Lung (tissue), 12 donors: ENCODE measurements around the gene C2orf80. TPM values are rescaled to one million over a fixed set of nuclear protein-coding genes. Genes with fewer than 3 reads are reported as not detected.

Experiments
- ATAC-seq: fragments of 200-7000 bp; cut with Tn5 transposase; one replicate; pipeline ENCODE4 v1.9.1; 2020; ENCODE audit warnings: moderate number of reproducible peaks; ENCODE audit not compliant: insufficient read depth, low FRiP score
- DNase-seq, 3 donors: peaks; one replicate each; pipeline ENCODE4 v3.0.0-alpha.2; 2013 to 2017
- H3K27ac ChIP-seq, 2 donors: one replicate each; pipeline ENCODE4 v1.5.1; 2013; ENCODE audit warnings: mild to moderate bottlenecking in 2 of 2, moderate library complexity in 2 of 2, control low read depth in 1 of 2, inconsistent platforms in 1 of 2, low read depth in 1 of 2, low read length in 1 of 2
- H3K27me3 ChIP-seq, 3 donors: one replicate each; pipeline ENCODE4 v1.5.1; 2013; ENCODE audit warnings: low read length in 2 of 3; ENCODE audit not compliant: control insufficient read depth in 3 of 3, insufficient read depth in 3 of 3
- H3K36me3 ChIP-seq, 4 donors: one replicate each; pipeline ENCODE4 v1.5.1; 2013; ENCODE audit warnings: low read length in 4 of 4, mild to moderate bottlenecking in 1 of 4, moderate library complexity in 1 of 4; ENCODE audit not compliant: control insufficient read depth in 4 of 4, insufficient read depth in 4 of 4
- H3K4me1 ChIP-seq, 5 donors: one replicate each; pipeline ENCODE4 v1.5.1; 2013; ENCODE audit warnings: low read length in 5 of 5, mild to moderate bottlenecking in 2 of 5, moderate library complexity in 1 of 5; ENCODE audit not compliant: control insufficient read depth in 5 of 5, insufficient read depth in 5 of 5
- H3K4me3 ChIP-seq: one replicate; pipeline ENCODE4 v1.5.1; 2013; ENCODE audit warnings: mild to moderate bottlenecking, control low read depth, moderate library complexity
- H3K9ac ChIP-seq, 2 donors: one replicate each; pipeline ENCODE4 v1.5.1; 2013; ENCODE audit warnings: low read length in 2 of 2, control low read depth in 1 of 2; ENCODE audit not compliant: insufficient read depth in 1 of 2
- H3K9me3 ChIP-seq, 4 donors: one replicate each; pipeline ENCODE4 v1.5.1; 2013; ENCODE audit warnings: low read length in 3 of 4, mild to moderate bottlenecking in 1 of 4, moderate library complexity in 1 of 4; ENCODE audit not compliant: control insufficient read depth in 4 of 4, insufficient read depth in 3 of 4
- CTCF ChIP-seq: IDR thresholded peaks from 2 replicates; pipeline ENCODE4 v1.5.1; 2012; ENCODE audit warnings: mild to moderate bottlenecking; ENCODE audit errors: control extremely low read depth, extremely low read depth
- WGBS, 2 donors: extraction: QIAGEN DNeasy Blood & Tissue Kit; methylation state at CpG; one replicate each; pipeline ENCODE4 v1.1.7; 2013; 5-methylcytosine and 5-hydroxymethylcytosine counted together
- polyA plus RNA-seq, 2 donors: library from polyadenylated mRNA; stranded (reverse); fragments of 200-250 nt; gene quantifications; one replicate each; pipeline ENCODE4 v1.2.1, GENCODE V29; 2013
- total RNA-seq, 2 donors: library from RNA; depleted of rRNA in 1 of 2; stranded (reverse); fragments of >200 nt in 1 of 2; gene quantifications; one replicate each; pipeline ENCODE4 v1.2.1, GENCODE V29; 2014 to 2021
- donor health status: control.
- donor health status: control.
- donor health status: Bipolar disorder and iron deficiency.
- donor health status: healthy.
- donor health status: DM: yes; HTN: yes; CAD: no.

The C2orf80 gene
- total and polyA plus RNA-seq, 4 donors, result 0.18 to 0.25 TPM; not detected in 2

GRCh38 chr2:208174144-208174543 lies 15.7 kb downstream of the C2orf80 start:
- H3K27me3 ChIP-seq, result no peaks in the 10 kb centered on the region
- TF ChIP-seq CTCF, result no peak
- no peaks in the 10 kb centered on the region for H3K9me3 ChIP-seq
- no peaks in the 10 kb centered on the region for H3K4me1 ChIP-seq
- H3K9ac ChIP-seq, result no peak overlapping the region
- no peak overlapping the region for H3K4me3 ChIP-seq
- H3K36me3 ChIP-seq, result no peaks in the 10 kb centered on the region
- 81 to 93% methylated on average over 9 of the region's 9 CpGs for WGBS, 2 donors
- H3K27ac ChIP-seq, result no peak overlapping the region
- DNase-seq (no peak), ATAC-seq (no peak)

- WGBS, 2 donors, result 17 to 50% methylated on average over 4 of the region's 4 CpGs
- H3K9me3 ChIP-seq, result no peaks in the 10 kb centered on the region
- H3K27me3 ChIP-seq, result no peaks in the 10 kb centered on the region
- H3K9ac ChIP-seq, result no peak overlapping the region
- no peak for TF ChIP-seq CTCF
- H3K27ac ChIP-seq, result peak overlapping the region in 1 of 2 donors; percentile 27
- H3K4me1 ChIP-seq, result no peaks in the 10 kb centered on the region
- DNase-seq, result no peak
- ATAC-seq, result no peak
- H3K4me3 ChIP-seq, result no peak overlapping the region
- H3K36me3 ChIP-seq, result no peaks in the 10 kb centered on the region
Observed at GRCh38 chr2:208172125-208172524, 17.7 kb downstream of the C2orf80 start.

- DNase-seq (no peak), ATAC-seq (no peak)
- WGBS, 2 donors, result 85 to 88% methylated on average over 2 of the region's 2 CpGs
- Histone ChIP-seq H3K4me3 (no peak overlapping the region), H3K27ac (no peak overlapping the region), H3K36me3 (no peaks in the 10 kb centered on the region), H3K4me1 (no peaks in the 10 kb centered on the region), H3K9me3 (no peaks in the 10 kb centered on the region), H3K9ac (no peak overlapping the region), H3K27me3 (no peaks in the 10 kb centered on the region)
- TF ChIP-seq CTCF, result no peak
Observed at GRCh38 chr2:208164951-208165755, 24.7 kb downstream of the C2orf80 start.

- Histone ChIP-seq H3K27me3 (no peaks in the 10 kb centered on the region), H3K9ac (no peak within 1 kb of the TSS), H3K9me3 (no peaks in the 10 kb centered on the region), H3K4me1 (no peaks in the 10 kb centered on the region), H3K4me3 (no peak within 1 kb of the TSS), H3K27ac (no peak within 1 kb of the TSS), H3K36me3 (no peaks in the 10 kb centered on the region)
- no peak for ATAC-seq
- TF ChIP-seq CTCF, result no peak
- no peak for DNase-seq
- 81 to 90% methylated on average over 2 of the region's 2 CpGs for WGBS, 2 donors
Observed at GRCh38 chr2:208163489-208163888, 26.3 kb downstream of the C2orf80 start, which contains the start of gene CRYGA. CRYGA (minus strand) TSS chr2:208163589; CDS start chr2:208163556, 33 bp downstream.
